Breast epithelium (tissue), 3 donors: ENCODE results near the gene LRRC70.

Source experiments
- POLR2A ChIP-seq: fragments of 450-650 bp; IDR thresholded peaks from one replicate; pipeline ENCODE4 v1.6.1; 2016; ENCODE audit warnings: antibody characterized with exemption, mild to moderate bottlenecking, moderate library complexity
- POLR2AphosphoS5 ChIP-seq, 3 donors: sonication (generic); formaldehyde crosslinking; IDR thresholded peaks; one replicate each; pipeline ENCODE4 v1.6.1; 2017; ENCODE audit warnings: antibody characterized with exemption in 3 of 3
- TF ChIP-seq, protein P1 (sequence below), 3 donors: fragments of 450-650 bp; IDR thresholded peaks; one replicate each; pipeline ENCODE4 v1.5.1; 2016 to 2017; ENCODE audit warnings: antibody characterized with exemption in 3 of 3, mild to moderate bottlenecking in 3 of 3, moderate library complexity in 3 of 3

DNA sequence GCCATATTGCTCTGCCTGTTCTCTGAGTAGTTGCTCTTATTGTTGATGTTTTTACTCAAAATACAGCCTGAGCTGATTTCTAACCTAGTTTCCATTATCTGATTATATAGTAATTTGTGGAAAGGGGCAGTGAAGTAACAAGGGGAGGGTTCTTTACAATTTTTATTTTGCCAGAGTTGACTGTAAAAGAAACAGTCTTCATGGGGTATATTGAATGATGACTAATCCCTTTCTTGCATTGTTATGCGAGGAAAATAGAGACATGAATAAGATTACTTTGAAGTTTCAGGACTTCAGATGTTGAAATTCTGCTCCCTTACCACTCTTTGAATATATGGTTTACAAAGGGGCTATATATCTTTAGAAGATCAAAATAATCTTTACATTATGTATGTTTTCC, 9.1 kb upstream of the LRRC70 start:
- TF ChIP-seq POLR2A (no peak), POLR2AphosphoS5 (IDR thresholded peaks at IDR 0.05) (no peak)
- TF ChIP-seq, protein P1, sequence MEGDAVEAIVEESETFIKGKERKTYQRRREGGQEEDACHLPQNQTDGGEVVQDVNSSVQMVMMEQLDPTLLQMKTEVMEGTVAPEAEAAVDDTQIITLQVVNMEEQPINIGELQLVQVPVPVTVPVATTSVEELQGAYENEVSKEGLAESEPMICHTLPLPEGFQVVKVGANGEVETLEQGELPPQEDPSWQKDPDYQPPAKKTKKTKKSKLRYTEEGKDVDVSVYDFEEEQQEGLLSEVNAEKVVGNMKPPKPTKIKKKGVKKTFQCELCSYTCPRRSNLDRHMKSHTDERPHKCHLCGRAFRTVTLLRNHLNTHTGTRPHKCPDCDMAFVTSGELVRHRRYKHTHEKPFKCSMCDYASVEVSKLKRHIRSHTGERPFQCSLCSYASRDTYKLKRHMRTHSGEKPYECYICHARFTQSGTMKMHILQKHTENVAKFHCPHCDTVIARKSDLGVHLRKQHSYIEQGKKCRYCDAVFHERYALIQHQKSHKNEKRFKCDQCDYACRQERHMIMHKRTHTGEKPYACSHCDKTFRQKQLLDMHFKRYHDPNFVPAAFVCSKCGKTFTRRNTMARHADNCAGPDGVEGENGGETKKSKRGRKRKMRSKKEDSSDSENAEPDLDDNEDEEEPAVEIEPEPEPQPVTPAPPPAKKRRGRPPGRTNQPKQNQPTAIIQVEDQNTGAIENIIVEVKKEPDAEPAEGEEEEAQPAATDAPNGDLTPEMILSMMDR (IDR thresholded peaks at IDR 0.05): no peak
